ENCODE data around the gene MSI2. TPM values are rescaled to one million over a fixed set of nuclear protein-coding genes. Genes with fewer than 3 reads are reported as not detected.

The MSI2 gene
- total RNA-seq, 6 experiments from 2014 or later = 12.0 to 22.6 (median 19.4) TPM

DNA sequence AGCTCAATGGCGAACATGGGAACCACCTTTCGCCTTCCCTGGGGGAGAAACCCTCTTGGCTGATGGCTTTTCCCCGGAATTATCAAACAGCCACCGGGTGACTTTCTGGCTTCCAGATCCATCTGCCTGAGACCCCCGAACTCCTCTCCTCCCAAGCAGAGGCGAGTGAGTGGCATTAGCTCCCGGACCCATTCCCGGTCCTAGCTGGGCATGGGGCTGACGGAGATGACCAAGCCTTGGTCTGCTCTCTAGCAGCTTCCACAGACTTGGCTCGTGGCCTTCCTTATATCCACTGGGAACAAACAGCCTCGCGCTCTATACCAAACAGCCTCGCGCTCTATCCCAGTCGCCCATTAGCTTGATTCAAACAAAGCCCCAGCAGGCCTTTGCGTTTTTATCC, 426.4 kb downstream of the MSI2 start:
- 93% methylated on average over 5 of the region's 16 CpGs for WGBS (ENCODE audit: insufficient coverage, low coverage, low lambda C conversion rate, missing lambda C conversion rate)
- DNase-seq = no peak
- H3K27me3 ChIP-seq = no peaks in the 10 kb centered on the region
- no peaks in the 10 kb centered on the region for H3K9me3 ChIP-seq
- ATAC-seq = no peak
- H3K27ac ChIP-seq = no peak overlapping the region
- no peaks in the 10 kb centered on the region for H3K36me3 ChIP-seq
- no peak for TF ChIP-seq POLR2A (IDR thresholded peaks at IDR 0.05)
- TF ChIP-seq, protein P1, sequence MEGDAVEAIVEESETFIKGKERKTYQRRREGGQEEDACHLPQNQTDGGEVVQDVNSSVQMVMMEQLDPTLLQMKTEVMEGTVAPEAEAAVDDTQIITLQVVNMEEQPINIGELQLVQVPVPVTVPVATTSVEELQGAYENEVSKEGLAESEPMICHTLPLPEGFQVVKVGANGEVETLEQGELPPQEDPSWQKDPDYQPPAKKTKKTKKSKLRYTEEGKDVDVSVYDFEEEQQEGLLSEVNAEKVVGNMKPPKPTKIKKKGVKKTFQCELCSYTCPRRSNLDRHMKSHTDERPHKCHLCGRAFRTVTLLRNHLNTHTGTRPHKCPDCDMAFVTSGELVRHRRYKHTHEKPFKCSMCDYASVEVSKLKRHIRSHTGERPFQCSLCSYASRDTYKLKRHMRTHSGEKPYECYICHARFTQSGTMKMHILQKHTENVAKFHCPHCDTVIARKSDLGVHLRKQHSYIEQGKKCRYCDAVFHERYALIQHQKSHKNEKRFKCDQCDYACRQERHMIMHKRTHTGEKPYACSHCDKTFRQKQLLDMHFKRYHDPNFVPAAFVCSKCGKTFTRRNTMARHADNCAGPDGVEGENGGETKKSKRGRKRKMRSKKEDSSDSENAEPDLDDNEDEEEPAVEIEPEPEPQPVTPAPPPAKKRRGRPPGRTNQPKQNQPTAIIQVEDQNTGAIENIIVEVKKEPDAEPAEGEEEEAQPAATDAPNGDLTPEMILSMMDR (IDR thresholded peaks at IDR 0.05) = no peak
- no peak overlapping the region for H3K4me3 ChIP-seq
- no peaks in the 10 kb centered on the region for H3K4me1 ChIP-seq
- intact Hi-C loops (cut with DNase I) = no loop called here

DNA sequence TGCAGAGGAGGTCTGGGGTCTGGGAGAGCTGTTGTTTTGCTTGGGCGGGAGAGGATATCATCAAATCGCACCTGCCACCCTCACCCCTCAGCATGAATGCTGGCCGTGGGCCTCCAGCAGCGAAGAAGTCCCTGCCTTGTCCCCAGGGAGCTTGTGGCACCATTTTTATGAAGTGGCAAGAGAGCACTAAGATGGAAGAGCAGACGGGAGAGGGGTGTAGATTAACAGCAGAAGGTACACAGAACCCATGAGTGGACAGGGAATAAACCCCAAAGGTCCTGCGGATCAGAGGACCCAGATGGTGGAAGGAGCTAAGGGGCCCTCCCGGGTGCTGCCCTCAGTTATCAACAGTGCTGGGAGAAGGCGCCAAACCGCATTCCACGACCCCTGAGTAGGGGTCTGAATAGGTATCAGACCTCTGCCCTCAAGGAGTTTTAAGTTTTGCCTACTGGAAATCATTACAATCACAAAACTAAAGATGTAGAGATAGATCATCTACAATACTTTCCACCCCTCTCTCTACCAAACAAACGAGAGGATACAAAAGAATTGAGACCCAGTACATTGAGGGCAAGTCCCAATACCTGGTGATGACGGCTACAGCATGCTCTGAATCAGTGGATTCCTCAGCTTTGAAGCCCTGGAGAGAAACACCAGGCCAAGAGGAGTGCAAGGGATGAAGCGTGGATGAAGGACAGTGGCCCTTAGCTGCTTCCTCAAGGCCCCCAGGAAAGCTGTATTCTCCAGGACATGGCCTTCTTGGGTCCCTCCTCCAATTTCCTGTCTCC, 428.6 kb downstream of the MSI2 start:
- TF ChIP-seq, protein P1 (IDR thresholded peaks at IDR 0.05) = no peak
- no peak for TF ChIP-seq POLR2A (IDR thresholded peaks at IDR 0.05)
- intact Hi-C loops (cut with DNase I) = no loop called here
- no peak for DNase-seq
- Histone ChIP-seq H3K36me3 (no peaks in the 10 kb centered on the region), H3K27ac (no peak overlapping the region), H3K9me3 (no peaks in the 10 kb centered on the region), H3K27me3 (no peaks in the 10 kb centered on the region), H3K4me3 (no peak overlapping the region), H3K4me1 (no peaks in the 10 kb centered on the region)
- WGBS (ENCODE audit: insufficient coverage, low coverage, low lambda C conversion rate, missing lambda C conversion rate) = 86% methylated on average over 11 of the region's 13 CpGs
- no peak for ATAC-seq

DNA sequence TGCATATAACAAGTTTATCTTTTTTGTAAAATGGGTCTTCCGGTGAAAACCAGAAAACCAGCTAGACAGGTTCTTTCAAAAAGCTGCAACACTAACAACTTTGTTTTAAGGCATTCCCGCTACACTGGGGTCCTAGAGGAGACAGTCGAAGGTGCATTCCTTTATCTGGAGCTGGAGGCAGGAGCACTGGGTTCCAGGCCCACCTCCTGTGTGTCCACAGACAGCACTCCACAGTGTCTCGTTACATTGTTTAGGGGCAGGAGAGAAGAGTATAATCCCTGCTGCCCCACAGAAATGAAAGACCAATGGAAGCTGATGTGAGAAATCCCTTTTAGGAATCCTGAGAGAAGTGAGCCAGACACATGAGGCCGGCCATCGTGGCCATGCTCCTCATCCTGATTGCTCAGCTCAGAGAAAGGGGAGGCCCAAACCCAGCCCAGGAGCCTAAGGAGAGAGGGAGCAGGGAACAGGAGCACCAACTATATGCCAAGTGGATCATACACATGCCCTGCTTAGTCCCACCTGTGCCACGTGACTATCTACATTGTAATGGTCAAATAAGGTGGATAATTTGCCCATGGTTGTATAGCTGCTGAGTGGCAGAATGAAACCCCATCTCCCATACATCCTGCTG, 429.3 kb downstream of the MSI2 start:
- TF ChIP-seq, protein P1 (IDR thresholded peaks at IDR 0.05) = no peak
- TF ChIP-seq POLR2A (IDR thresholded peaks at IDR 0.05) = no peak
- H3K27ac ChIP-seq = no peak overlapping the region
- no peak for ATAC-seq
- intact Hi-C loops (cut with DNase I) = no loop called here
- WGBS (ENCODE audit: insufficient coverage, low coverage, low lambda C conversion rate, missing lambda C conversion rate) = 86% methylated on average over 4 of the region's 7 CpGs
- no peaks in the 10 kb centered on the region for H3K36me3 ChIP-seq
- no peak for DNase-seq
- H3K4me3 ChIP-seq = no peak overlapping the region
- H3K4me1 ChIP-seq = no peaks in the 10 kb centered on the region
- no peaks in the 10 kb centered on the region for H3K27me3 ChIP-seq
- no peaks in the 10 kb centered on the region for H3K9me3 ChIP-seq

DNA sequence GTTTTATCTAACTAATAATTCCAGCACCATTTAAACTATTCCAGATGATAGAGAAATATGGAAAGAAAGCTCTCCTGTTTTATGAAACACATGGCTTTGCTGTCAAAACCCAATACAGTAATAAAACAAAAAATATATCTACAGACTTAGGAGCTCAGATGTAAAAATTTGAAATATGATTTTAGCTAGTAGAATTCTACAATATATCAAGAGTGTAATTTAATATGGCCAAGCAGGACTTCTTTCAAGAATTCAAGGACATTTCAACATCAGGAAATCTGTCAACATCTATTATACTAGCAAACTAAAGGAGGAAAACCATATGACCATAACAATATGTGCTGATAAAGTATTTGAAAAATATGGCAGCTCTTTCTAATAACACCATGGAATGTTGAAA, 431.3 kb downstream of the MSI2 start:
- TF ChIP-seq POLR2A (IDR thresholded peaks at IDR 0.05) = no peak
- TF ChIP-seq, protein P1 (IDR thresholded peaks at IDR 0.05) = no peak
- DNase-seq (no peak), ATAC-seq (no peak)
- Histone ChIP-seq H3K27ac (no peak overlapping the region), H3K4me3 (no peak overlapping the region), H3K36me3 (no peaks in the 10 kb centered on the region), H3K4me1 (no peaks in the 10 kb centered on the region), H3K27me3 (no peaks in the 10 kb centered on the region), H3K9me3 (no peaks in the 10 kb centered on the region)
- intact Hi-C loops (cut with DNase I) = no loop called here

Data from right lobe of liver (tissue), 6 donors.